A673 (cell line): ENCODE measurements around the gene TFR2. TPM values are rescaled to one million over a fixed set of nuclear protein-coding genes. Genes with fewer than 3 reads are reported as not detected.

Source experiments
- BruUV-seq: library from RNA; stranded (reverse); fragments of 400-500 nt; replicated peaks from 2 replicates; lab custom pipeline; 2021; lab: Mats Ljungman, UMichigan
- CTCF ChIA-PET: fragments of 300-600 bp; sonication (Branson Sonifier 250); formaldehyde crosslinking; loops from one replicate; lab custom pipeline; 2022; ENCODE audit warnings: antibody characterized with exemption; lab: Charles Lee
- POLR2A ChIA-PET: fragments of 300-600 bp; sonication (Branson Sonifier 250); formaldehyde crosslinking; loops from one replicate; lab custom pipeline; 2022; ENCODE audit warnings: antibody characterized with exemption; ENCODE audit not compliant: low non-redundant PET; lab: Charles Lee
- DNase-seq: peaks from one replicate; pipeline ENCODE4 v3.0.0-alpha.2; 2015; ENCODE audit warnings: low spot score
- H3K27ac ChIP-seq: fragments of 200-600 bp; sonication (generic); 2 replicates; pipeline ENCODE4 v1.5.1; 2016; ENCODE audit warnings: mixed run types, low read depth, mild to moderate bottlenecking, mixed read lengths, antibody characterized with exemption, low read length; ENCODE audit not compliant: poor library complexity, severe bottlenecking
- H3K27me3 ChIP-seq: fragments of 200-600 bp; sonication (generic); replicated peaks from 2 replicates; pipeline ENCODE4 v1.6.1; 2017; ENCODE audit warnings: mixed run types, low read depth, mild to moderate bottlenecking, mixed read lengths, antibody characterized with exemption, low read length; ENCODE audit not compliant: insufficient read depth, poor library complexity
- H3K36me3 ChIP-seq: fragments of 200-600 bp; sonication (generic); 2 replicates; pipeline ENCODE4 v1.6.1; 2016; ENCODE audit warnings: mixed run types, mild to moderate bottlenecking, mixed read lengths, antibody characterized with exemption, low read length; ENCODE audit not compliant: insufficient read depth, poor library complexity, severe bottlenecking
- H3K4me1 ChIP-seq: fragments of 200-600 bp; sonication (generic); 2 replicates; pipeline ENCODE4 v1.6.1; 2017; ENCODE audit warnings: mixed run types, mild to moderate bottlenecking, mixed read lengths, antibody characterized with exemption, low read length; ENCODE audit not compliant: insufficient read depth, poor library complexity, severe bottlenecking
- H3K4me3 ChIP-seq: fragments of 200-600 bp; sonication (generic); 2 replicates; pipeline ENCODE4 v1.5.1; 2016; ENCODE audit warnings: low read depth, mixed run types, mild to moderate bottlenecking, mixed read lengths, low read length; ENCODE audit not compliant: poor library complexity, severe bottlenecking
- H3K9me3 ChIP-seq: fragments of 200-600 bp; sonication (generic); 2 replicates; pipeline ENCODE4 v1.6.1; 2016; ENCODE audit warnings: mixed run types, low read depth, mild to moderate bottlenecking, mixed read lengths, antibody characterized with exemption, low read length; ENCODE audit not compliant: poor library complexity, severe bottlenecking
- CTCF ChIP-seq: fragments of 300-800, 200-600 bp; sonication (generic); conservative IDR thresholded peaks from 2 replicates; pipeline ENCODE4 v1.5.1; 2017; ENCODE audit warnings: low read depth, mild to moderate bottlenecking, antibody characterized with exemption, low read length, moderate library complexity, mixed read lengths
- EZH2 ChIP-seq: fragments of 200-600 bp; sonication (generic); IDR thresholded peaks from 2 replicates; pipeline ENCODE4 v1.6.1; 2017; ENCODE audit warnings: borderline replicate concordance, low read depth, mild to moderate bottlenecking, mixed read lengths, antibody characterized with exemption, low read length; ENCODE audit not compliant: poor library complexity, severe bottlenecking
- intact Hi-C: fragments of 100-400 bp; cut with micrococcal nuclease; formaldehyde crosslinking; loops from one replicate; pipeline ENCODE4 v1.10.0; 2022; ENCODE audit not compliant: unreplicated experiment
- total RNA-seq: library from RNA; stranded (reverse); gene quantifications from 2 replicates; pipeline ENCODE4 v1.2.3, GENCODE V29; 2021

The TFR2 gene
- total RNA-seq, 1 experiment from 2014 or later: 2.0 TPM

DNA sequence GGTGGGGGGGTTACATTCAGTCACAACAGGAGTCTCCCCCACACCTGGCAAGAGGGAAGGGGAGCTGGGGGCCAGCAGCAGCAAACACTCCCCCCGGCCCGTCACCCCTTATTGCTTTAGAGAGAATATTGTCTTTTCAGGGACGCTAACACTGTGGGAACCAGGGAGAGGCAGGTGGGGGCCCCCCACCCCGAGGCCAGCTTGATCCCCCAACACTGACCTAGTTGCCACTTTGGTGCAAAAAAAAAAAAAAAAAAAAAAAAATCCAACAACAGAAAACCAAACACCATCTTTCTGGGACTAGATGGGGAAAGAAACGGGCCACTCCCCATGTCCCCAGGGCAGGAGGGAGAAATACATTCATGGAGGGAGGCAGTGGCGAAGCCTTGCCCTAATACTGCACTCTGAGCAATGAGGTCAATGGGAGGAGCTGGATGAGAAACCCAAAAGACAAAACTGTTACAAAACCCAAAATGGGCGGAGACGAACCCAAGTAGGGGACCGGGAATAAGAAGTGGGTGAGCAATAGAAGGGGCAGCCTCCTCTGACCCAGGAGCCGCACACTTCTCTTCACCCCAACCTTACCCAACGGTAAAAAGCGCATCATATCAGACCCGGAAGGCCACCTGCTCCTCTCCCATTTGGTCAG, 38.7 kb upstream of the TFR2 start:
- TF ChIP-seq CTCF: no peak
- no peak for TF ChIP-seq EZH2
- POLR2A ChIA-PET: interaction anchor here (0.6 kb wide), 1 partner anchor 47 kb away, joined by 13 read pairs; no protein-coding TSS in a partner anchor
- intact Hi-C loops: loop anchor here (10.0 kb wide), 1 partner anchor 95 kb away; the partner anchor contains the start of genes FBXO24 and LRCH4
- no peak for DNase-seq
- H3K4me3 ChIP-seq: no peak overlapping the region
- H3K36me3 ChIP-seq: peaks cover 82% of the 10 kb centered on the region
- CTCF ChIA-PET: interaction anchor here (1.1 kb wide), 1 partner anchor 12 kb away, joined by 6 read pairs; no protein-coding TSS in a partner anchor
- no peaks in the 10 kb centered on the region for H3K9me3 ChIP-seq
- peak overlapping the region; percentile 30 for H3K27ac ChIP-seq
- H3K4me1 ChIP-seq: peaks cover 13% of the 10 kb centered on the region
- H3K27me3 ChIP-seq: no peaks in the 10 kb centered on the region
- no TSS peak for BruUV-seq

- Histone ChIP-seq H3K9me3 (no peaks in the 10 kb centered on the region), H3K27me3 (no peaks in the 10 kb centered on the region), H3K4me1 (peaks cover 13% of the 10 kb centered on the region), H3K4me3 (no peak overlapping the region), H3K27ac (peak overlapping the region; percentile 19), H3K36me3 (peaks cover 75% of the 10 kb centered on the region)
- intact Hi-C loops: loop anchor here (10.0 kb wide), 1 partner anchor 95 kb away; the partner anchor contains the start of genes FBXO24 and LRCH4
- BruUV-seq: TSS peak; percentile 44
- TF ChIP-seq EZH2 (no peak), CTCF (no peak)
- DNase-seq: no peak
- ChIA-PET CTCF (no interaction called here), POLR2A (no interaction called here)
These were observed 38.0 kb upstream of the TFR2 start for GRCh38 chr7:100679129-100679926.

- POLR2A ChIA-PET: no interaction called here
- intact Hi-C loops: loop anchor here (10.0 kb wide), 1 partner anchor 94 kb away; the partner anchor contains the start of genes FBXO24 and LRCH4
These were observed 37.1 kb upstream of the TFR2 start for GRCh38 chr7:100678291-100678984.

More at GRCh38 chr7:100678291-100678984, 37.1 kb upstream of the TFR2 start:
- Histone ChIP-seq H3K36me3 (peaks cover 66% of the 10 kb centered on the region), H3K27ac (no peak overlapping the region), H3K27me3 (no peaks in the 10 kb centered on the region), H3K9me3 (no peaks in the 10 kb centered on the region), H3K4me3 (no peak overlapping the region), H3K4me1 (peaks cover 13% of the 10 kb centered on the region)
- DNase-seq: no peak
- TF ChIP-seq CTCF: no peak
- no peak for TF ChIP-seq EZH2
- CTCF ChIA-PET: interaction anchor here (0.7 kb wide), 1 partner anchor 46 kb away, joined by 3 read pairs; no protein-coding TSS in a partner anchor
- TSS peak; percentile 71 for BruUV-seq
